HepG2 (cell line): ENCODE data around the gene DSE.

Experiments used
- HNRNPH1 ChIP-seq: fragments of 200-400 bp; formaldehyde crosslinking; optimal IDR thresholded peaks from 2 replicates; pipeline ENCODE3; 2017; ENCODE audit warnings: mild to moderate bottlenecking, low read depth, low read length
- POLR2A ChIP-seq, 2 experiments: IDR thresholded peaks; 2 replicates each; pipeline ENCODE4 v1.6.1; 2011; ENCODE audit warnings: low read depth in 2 of 2, low read length in 2 of 2, mild to moderate bottlenecking in 1 of 2, moderate library complexity in 1 of 2; ENCODE audit not compliant: insufficient read depth in 1 of 2
- SNAPC5 ChIP-seq: sonication (generic); formaldehyde crosslinking; IDR thresholded peaks from 2 replicates; pipeline ENCODE4 v1.8.1; 2023; ENCODE audit warnings: mild to moderate bottlenecking, missing genetic modification reagents, borderline replicate concordance
- TAF15 ChIP-seq: fragments of 200-400 bp; formaldehyde crosslinking; IDR thresholded peaks from one replicate; pipeline ENCODE4 v1.6.1; 2018; ENCODE audit warnings: mild to moderate bottlenecking, low read depth, low read length; ENCODE audit not compliant: poor library complexity, severe bottlenecking
- ZBTB38 ChIP-seq: sonication (generic); formaldehyde crosslinking; IDR thresholded peaks from 2 replicates; pipeline ENCODE4 v1.5.1; 2020; ENCODE audit warnings: mild to moderate bottlenecking, missing genetic modification reagents
- ZFX ChIP-seq: sonication (generic); formaldehyde crosslinking; IDR thresholded peaks from 2 replicates; pipeline ENCODE4 v1.4.0; 2020; ENCODE audit warnings: mild to moderate bottlenecking, low read depth, missing genetic modification reagents, moderate library complexity
- ZNF598 ChIP-seq: sonication (generic); formaldehyde crosslinking; IDR thresholded peaks from 2 replicates; pipeline ENCODE4 v1.5.1; 2020; ENCODE audit warnings: mild to moderate bottlenecking, missing genetic modification reagents, borderline replicate concordance
- ZNF737 ChIP-seq: sonication (generic); formaldehyde crosslinking; IDR thresholded peaks from 2 replicates; pipeline ENCODE4 v1.5.0; 2020; ENCODE audit warnings: missing genetic modification reagents, mild to moderate bottlenecking, borderline replicate concordance
- ZNF790 ChIP-seq: sonication (generic); formaldehyde crosslinking; IDR thresholded peaks from 2 replicates; pipeline ENCODE4 v1.8.0; 2022; ENCODE audit warnings: missing genetic modification reagents, mild to moderate bottlenecking, borderline replicate concordance
- TF ChIP-seq, protein P1 (sequence below): sonication (generic); formaldehyde crosslinking; IDR thresholded peaks from 2 replicates; pipeline ENCODE4 v1.4.0; 2020; ENCODE audit warnings: mild to moderate bottlenecking, missing genetic modification reagents
- TF ChIP-seq, protein P2 (sequence below): sonication (generic); formaldehyde crosslinking; IDR thresholded peaks from 2 replicates; pipeline ENCODE4 v1.4.0; 2020; ENCODE audit warnings: missing genetic modification reagents
- TF ChIP-seq, protein P3 (sequence below): sonication (generic); formaldehyde crosslinking; IDR thresholded peaks from 2 replicates; pipeline ENCODE4 v1.5.0; 2020; ENCODE audit warnings: mild to moderate bottlenecking, low read depth, missing genetic modification reagents, borderline replicate concordance

DNA sequence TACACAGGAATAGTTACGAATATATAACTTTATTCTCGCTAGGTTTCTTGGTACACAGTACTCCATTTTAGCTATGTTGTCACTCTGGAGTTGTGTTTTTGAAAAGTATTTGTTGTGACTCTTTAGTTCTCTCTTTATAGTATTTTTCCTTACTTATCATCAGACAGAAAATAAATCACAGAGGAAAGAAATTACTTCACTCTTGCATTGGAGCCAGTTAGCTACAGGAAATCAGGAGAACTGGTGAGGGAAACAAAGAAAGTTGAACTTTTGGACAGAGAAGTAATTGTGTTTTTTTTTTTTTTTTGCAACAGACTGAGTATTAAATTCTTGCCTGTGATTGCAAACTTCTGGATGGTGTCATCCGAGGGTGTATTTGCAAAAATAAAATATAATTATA, 33.9 kb downstream of the DSE start:
- TF ChIP-seq SNAPC5, result no peak
- TF ChIP-seq, protein P1, sequence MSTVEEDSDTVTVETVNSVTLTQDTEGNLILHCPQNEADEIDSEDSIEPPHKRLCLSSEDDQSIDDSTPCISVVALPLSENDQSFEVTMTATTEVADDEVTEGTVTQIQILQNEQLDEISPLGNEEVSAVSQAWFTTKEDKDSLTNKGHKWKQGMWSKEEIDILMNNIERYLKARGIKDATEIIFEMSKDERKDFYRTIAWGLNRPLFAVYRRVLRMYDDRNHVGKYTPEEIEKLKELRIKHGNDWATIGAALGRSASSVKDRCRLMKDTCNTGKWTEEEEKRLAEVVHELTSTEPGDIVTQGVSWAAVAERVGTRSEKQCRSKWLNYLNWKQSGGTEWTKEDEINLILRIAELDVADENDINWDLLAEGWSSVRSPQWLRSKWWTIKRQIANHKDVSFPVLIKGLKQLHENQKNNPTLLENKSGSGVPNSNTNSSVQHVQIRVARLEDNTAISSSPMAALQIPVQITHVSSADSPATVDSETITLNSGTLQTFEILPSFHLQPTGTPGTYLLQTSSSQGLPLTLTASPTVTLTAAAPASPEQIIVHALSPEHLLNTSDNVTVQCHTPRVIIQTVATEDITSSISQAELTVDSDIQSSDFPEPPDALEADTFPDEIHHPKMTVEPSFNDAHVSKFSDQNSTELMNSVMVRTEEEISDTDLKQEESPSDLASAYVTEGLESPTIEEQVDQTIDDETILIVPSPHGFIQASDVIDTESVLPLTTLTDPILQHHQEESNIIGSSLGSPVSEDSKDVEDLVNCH (CRISPR knock-in tag), result no peak
- no peak for TF ChIP-seq HNRNPH1
- TF ChIP-seq POLR2A (IDR thresholded peaks at IDR 0.05; ENCODE audit: insufficient read depth in 1 of 2, low read depth in 2 of 2, low read length in 2 of 2), result no peak
- TF ChIP-seq TAF15, result no peak
- no peak for TF ChIP-seq ZFX (CRISPR knock-in tag)
- TF ChIP-seq, protein P2, sequence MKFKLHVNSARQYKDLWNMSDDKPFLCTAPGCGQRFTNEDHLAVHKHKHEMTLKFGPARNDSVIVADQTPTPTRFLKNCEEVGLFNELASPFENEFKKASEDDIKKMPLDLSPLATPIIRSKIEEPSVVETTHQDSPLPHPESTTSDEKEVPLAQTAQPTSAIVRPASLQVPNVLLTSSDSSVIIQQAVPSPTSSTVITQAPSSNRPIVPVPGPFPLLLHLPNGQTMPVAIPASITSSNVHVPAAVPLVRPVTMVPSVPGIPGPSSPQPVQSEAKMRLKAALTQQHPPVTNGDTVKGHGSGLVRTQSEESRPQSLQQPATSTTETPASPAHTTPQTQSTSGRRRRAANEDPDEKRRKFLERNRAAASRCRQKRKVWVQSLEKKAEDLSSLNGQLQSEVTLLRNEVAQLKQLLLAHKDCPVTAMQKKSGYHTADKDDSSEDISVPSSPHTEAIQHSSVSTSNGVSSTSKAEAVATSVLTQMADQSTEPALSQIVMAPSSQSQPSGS (CRISPR knock-in tag), result no peak
- no peak for TF ChIP-seq ZNF598
- no peak for TF ChIP-seq ZNF737 (CRISPR knock-in tag)
- no peak for TF ChIP-seq ZBTB38 (CRISPR knock-in tag)
- TF ChIP-seq, protein P3, sequence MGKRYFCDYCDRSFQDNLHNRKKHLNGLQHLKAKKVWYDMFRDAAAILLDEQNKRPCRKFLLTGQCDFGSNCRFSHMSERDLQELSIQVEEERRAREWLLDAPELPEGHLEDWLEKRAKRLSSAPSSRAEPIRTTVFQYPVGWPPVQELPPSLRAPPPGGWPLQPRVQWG, result no peak
- no peak for TF ChIP-seq ZNF790 (CRISPR knock-in tag)
